HUES48 (cell line): Measurements from ENCODE around the gene ANO5.
A peak's percentile ranks its signal among the peaks of the same experiment; 100 is the strongest.

Experiments
- H3K27ac ChIP-seq: one replicate; pipeline ENCODE4 v1.7.0; 2013; ENCODE audit warnings: low read depth, low read length, inconsistent platforms
- H3K27me3 ChIP-seq: 2 replicates; pipeline ENCODE4 v1.6.1; 2013; ENCODE audit warnings: mild to moderate bottlenecking, low read length; ENCODE audit not compliant: control insufficient read depth, insufficient read depth
- H3K36me3 ChIP-seq: 2 replicates; pipeline ENCODE4 v1.6.1; 2013; ENCODE audit warnings: low read length; ENCODE audit not compliant: control insufficient read depth, insufficient read depth
- H3K4me1 ChIP-seq: 2 replicates; pipeline ENCODE4 v1.6.1; 2013; ENCODE audit warnings: mild to moderate bottlenecking, low read length; ENCODE audit not compliant: control insufficient read depth, insufficient read depth
- H3K4me3 ChIP-seq: 2 replicates; pipeline ENCODE4 v1.5.1; 2013; ENCODE audit warnings: mild to moderate bottlenecking, low read depth, low read length
- H3K9ac ChIP-seq: 2 replicates; pipeline ENCODE4 v1.6.1; 2013; ENCODE audit warnings: mild to moderate bottlenecking, low read depth, low read length, moderate library complexity
- H3K9me3 ChIP-seq: 2 replicates; pipeline ENCODE4 v1.6.1; 2013; ENCODE audit warnings: low read length; ENCODE audit not compliant: control insufficient read depth, insufficient read depth

ANO5 gene

DNA sequence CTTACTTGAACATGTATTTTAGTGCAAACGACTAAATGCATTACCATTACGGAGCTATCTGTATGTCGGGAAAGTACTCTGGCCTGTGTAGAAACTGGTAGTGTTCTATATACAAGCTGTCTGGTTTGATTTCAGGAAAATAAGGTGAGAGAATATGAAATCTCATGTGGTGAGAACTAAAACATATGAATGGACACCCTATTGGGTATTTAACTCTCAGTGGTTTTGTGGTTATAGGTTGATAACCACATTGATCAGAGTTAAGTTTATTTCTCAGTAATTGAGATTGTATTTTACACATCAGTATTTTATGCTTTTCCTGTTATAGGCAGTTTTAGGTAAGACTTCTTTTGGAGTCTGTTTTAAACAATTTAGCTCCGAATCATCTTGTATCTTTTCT is 10.4 kb downstream of the ANO5 start:
- Histone ChIP-seq H3K9ac (no peak overlapping the region), H3K4me1 (no peaks in the 10 kb centered on the region), H3K27ac (no peak overlapping the region), H3K36me3 (no peaks in the 10 kb centered on the region), H3K4me3 (no peak overlapping the region), H3K27me3 (no peaks in the 10 kb centered on the region), H3K9me3 (no peaks in the 10 kb centered on the region)

- Histone ChIP-seq H3K27me3 (no peaks in the 10 kb centered on the region), H3K27ac (no peak overlapping the region), H3K4me3 (no peak overlapping the region), H3K9ac (no peak overlapping the region), H3K4me1 (no peaks in the 10 kb centered on the region), H3K9me3 (no peaks in the 10 kb centered on the region), H3K36me3 (no peaks in the 10 kb centered on the region)
Observed at GRCh38 chr11:22207162-22207561, 14.3 kb downstream of the ANO5 start.

DNA sequence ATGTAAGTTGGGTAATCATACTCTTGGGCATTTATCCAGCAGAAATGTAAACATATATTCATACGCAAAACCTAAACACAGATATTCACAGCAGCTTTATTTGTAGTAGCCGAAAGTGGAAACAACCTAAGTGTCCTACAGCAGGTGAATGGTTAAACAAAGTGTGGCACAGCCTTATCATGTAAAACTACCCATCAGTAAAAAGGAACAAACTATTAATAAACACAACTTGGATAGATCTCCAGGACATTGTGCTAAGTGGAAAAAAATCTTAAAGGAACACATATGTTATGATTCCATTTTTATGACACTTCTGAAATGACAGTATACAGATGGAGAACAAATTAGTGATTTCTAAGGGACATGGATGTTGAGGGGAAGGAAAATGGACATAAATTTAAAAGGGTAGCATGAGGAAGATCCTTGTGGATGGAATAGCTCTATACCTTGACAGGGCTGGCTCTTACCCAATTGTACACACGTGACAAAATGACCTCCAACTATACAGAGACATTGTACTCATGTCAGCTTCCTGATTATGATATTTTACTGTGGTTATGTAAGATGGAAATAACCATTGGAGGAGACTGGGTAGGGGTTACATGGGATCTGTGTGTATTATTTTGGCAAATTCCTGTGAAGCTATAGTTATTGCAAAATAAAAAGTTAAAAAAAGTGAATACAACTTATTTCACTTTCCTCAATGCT is 15.4 kb downstream of the ANO5 start:
- Histone ChIP-seq H3K4me3 (no peak overlapping the region), H3K9me3 (no peaks in the 10 kb centered on the region), H3K9ac (no peak overlapping the region), H3K36me3 (no peaks in the 10 kb centered on the region), H3K4me1 (no peaks in the 10 kb centered on the region), H3K27me3 (no peaks in the 10 kb centered on the region), H3K27ac (no peak overlapping the region)

DNA sequence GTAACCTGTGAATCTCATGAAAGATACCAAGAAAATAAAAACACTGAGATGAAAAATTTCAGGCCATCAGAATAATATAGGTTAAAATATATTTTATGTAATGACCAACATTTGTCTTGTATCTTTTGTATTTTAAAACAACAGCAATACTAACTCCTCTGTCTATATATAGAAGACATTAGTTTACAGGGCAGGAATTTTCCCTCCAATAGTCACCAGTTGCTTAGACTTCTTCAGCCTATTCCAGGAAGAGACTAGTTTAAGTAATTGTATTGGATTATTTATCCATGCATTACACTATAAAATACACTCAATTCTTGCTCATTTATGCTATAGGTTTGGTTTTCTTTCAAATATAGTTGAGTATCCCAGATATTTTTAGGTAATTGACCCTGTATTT is 24.1 kb downstream of the ANO5 start:
- H3K27me3 ChIP-seq: no peaks in the 10 kb centered on the region
- H3K27ac ChIP-seq: no peak overlapping the region
- no peak overlapping the region for H3K4me3 ChIP-seq
- no peaks in the 10 kb centered on the region for H3K4me1 ChIP-seq
- H3K9me3 ChIP-seq: no peaks in the 10 kb centered on the region
- no peak overlapping the region for H3K9ac ChIP-seq
- no peaks in the 10 kb centered on the region for H3K36me3 ChIP-seq

DNA sequence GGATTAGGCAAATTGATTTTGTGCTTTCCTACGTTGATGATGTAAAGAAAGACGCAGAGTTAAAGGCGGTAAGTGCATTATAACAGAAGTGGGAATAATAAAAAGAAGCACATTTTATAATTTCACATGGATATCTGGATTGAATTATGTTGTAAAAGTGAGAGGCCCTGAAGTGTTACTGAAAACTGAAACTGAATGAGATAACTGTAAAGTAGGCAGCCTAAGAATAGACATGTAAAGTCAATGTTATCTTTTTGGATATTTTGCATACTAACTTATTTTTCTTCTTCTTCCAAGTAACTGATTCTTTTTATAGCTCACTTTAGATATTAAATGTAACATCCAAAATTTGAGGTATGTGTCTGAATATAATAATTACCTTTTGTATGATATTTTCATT is 28.3 kb downstream of the ANO5 start:
- Histone ChIP-seq H3K27ac (no peak overlapping the region), H3K9me3 (no peaks in the 10 kb centered on the region), H3K9ac (no peak overlapping the region), H3K4me3 (no peak overlapping the region), H3K27me3 (no peaks in the 10 kb centered on the region), H3K36me3 (0 out of 2 replicates have a peak, but pooled peaks cover 4% of the 10 kb centered on the region), H3K4me1 (no peaks in the 10 kb centered on the region)

DNA sequence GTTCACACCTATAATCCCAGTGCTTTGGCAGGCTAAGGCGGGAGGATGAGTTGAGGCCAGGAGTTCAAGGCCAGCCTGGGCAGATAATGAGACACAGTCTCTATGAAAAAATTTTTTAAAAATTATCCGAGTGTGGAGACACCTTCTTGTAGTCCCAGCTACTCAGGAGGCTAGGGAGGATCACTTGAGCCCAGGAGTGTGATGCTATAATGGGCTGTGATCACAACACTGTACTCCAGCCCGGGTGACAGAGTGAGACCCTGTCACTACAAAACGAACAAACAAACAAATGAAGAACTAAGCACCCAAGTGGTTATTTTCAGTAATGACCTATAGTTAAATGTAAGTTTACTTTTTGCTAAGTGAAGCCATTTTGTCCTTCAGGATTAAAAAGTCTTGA is 32.3 kb downstream of the ANO5 start:
- H3K4me3 ChIP-seq: no peak overlapping the region
- H3K4me1 ChIP-seq: no peaks in the 10 kb centered on the region
- H3K9me3 ChIP-seq: no peaks in the 10 kb centered on the region
- H3K9ac ChIP-seq: no peak overlapping the region
- 0 out of 2 replicates have a peak, but pooled peaks cover 4% of the 10 kb centered on the region for H3K36me3 ChIP-seq
- H3K27me3 ChIP-seq: no peaks in the 10 kb centered on the region
- no peak overlapping the region for H3K27ac ChIP-seq

GRCh38 chr11:22234743-22235142 is 41.9 kb downstream of the ANO5 start:
- H3K4me3 ChIP-seq: peak overlapping the region; percentile 30; the same call in 1 of the 2 replicates
- no peaks in the 10 kb centered on the region for H3K9me3 ChIP-seq
- no peak overlapping the region for H3K9ac ChIP-seq
- H3K27me3 ChIP-seq: no peaks in the 10 kb centered on the region
- peaks cover 3% of the 10 kb centered on the region; the same call in 1 of the 2 replicates for H3K36me3 ChIP-seq
- peak overlapping the region; percentile 72 for H3K27ac ChIP-seq
- peaks cover 29% of the 10 kb centered on the region for H3K4me1 ChIP-seq

DNA sequence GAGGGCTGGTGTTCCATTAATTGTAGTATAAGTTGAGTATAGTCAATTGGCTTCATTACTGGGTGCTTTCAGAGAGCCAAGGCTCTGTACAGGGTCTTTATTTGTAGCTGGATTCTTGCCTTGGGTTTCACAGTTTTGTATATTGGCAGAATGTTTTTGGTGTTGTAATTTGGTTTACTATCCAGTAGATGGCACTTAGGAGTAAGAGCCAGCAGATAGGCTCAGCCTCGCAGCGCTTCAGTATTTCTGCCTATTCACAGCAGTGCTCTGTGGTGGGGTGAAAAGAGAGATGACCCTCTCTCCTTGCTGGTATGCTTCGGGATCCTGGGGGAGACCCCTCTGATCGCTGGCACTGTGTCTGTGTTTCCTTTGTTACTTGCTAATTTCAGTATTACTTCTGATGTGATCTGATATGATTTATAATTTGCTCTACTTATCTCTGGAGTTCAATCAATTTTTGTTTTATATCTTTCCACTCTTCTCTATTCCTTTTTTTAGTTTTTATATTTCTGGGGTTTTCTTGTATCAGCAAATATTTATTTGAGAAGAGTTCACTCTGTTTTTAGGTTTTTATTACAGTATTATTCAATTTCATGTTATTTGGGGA is 52.2 kb downstream of the ANO5 start:
- no peaks in the 10 kb centered on the region for H3K9me3 ChIP-seq
- H3K36me3 ChIP-seq: no peaks in the 10 kb centered on the region
- H3K27ac ChIP-seq: no peak overlapping the region
- no peaks in the 10 kb centered on the region for H3K27me3 ChIP-seq
- H3K4me3 ChIP-seq: no peak overlapping the region
- peaks cover 3% of the 10 kb centered on the region; the same call in 1 of the 2 replicates for H3K4me1 ChIP-seq
- no peak overlapping the region for H3K9ac ChIP-seq

DNA sequence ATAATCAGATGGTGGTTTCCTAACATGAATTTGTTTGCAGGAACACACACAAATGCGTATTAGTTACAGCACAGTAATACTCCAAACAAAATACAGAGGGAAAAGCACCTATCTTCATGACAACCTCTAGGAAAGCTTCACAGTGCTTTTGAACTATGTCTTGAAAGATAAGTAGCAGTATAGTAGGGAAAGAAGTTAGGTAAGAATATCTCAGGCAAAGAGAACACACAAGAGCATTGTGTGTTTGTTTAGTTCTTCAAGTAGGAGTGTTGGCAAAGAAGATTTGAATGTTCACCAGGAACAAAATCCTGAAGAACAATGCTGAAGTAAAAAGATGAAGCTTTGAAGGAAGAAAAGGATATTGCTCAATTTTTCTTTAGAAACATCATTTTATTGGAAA is 54.1 kb downstream of the ANO5 start:
- Histone ChIP-seq H3K9me3 (no peaks in the 10 kb centered on the region), H3K27me3 (no peaks in the 10 kb centered on the region), H3K4me1 (peaks cover 3% of the 10 kb centered on the region; the same call in 1 of the 2 replicates), H3K9ac (no peak overlapping the region), H3K27ac (no peak overlapping the region), H3K4me3 (no peak overlapping the region), H3K36me3 (peaks cover 10% of the 10 kb centered on the region; the same call in 1 of the 2 replicates)

- H3K36me3 ChIP-seq: peaks cover 10% of the 10 kb centered on the region; the same call in 1 of the 2 replicates
- no peaks in the 10 kb centered on the region for H3K9me3 ChIP-seq
Observed at GRCh38 chr11:22249871-22250270, 57.0 kb downstream of the ANO5 start.

GRCh38 chr11:22256876-22257275 is 64.0 kb downstream of the ANO5 start:
- Histone ChIP-seq H3K4me3 (no peak overlapping the region), H3K9ac (no peak overlapping the region), H3K27me3 (no peaks in the 10 kb centered on the region), H3K4me1 (no peaks in the 10 kb centered on the region), H3K9me3 (no peaks in the 10 kb centered on the region), H3K36me3 (no peaks in the 10 kb centered on the region), H3K27ac (no peak overlapping the region)

More at GRCh38 chr11:22249871-22250270, 57.0 kb downstream of the ANO5 start:
- Histone ChIP-seq H3K4me3 (no peak overlapping the region), H3K27me3 (no peaks in the 10 kb centered on the region), H3K9ac (no peak overlapping the region), H3K4me1 (peaks cover under 1% of the 10 kb centered on the region; the same call in 1 of the 2 replicates), H3K27ac (no peak overlapping the region)
